HepG2 (cell line): Measurements from ENCODE around the gene LAMA5. TPM values are rescaled to one million over a fixed set of nuclear protein-coding genes. Genes with fewer than 3 reads are reported as not detected.

Source experiments
- ATF1 ChIP-seq: IDR thresholded peaks from 2 replicates; pipeline ENCODE4 v1.6.1; 2016; ENCODE audit warnings: mild to moderate bottlenecking, control low read depth
- FOXK2 ChIP-seq: fragments of 450-650 bp; IDR thresholded peaks from 2 replicates; pipeline ENCODE4 v1.6.1; 2016
- FOXP1 ChIP-seq, 2 experiments: fragments of 450-650 bp in 1 of 2; IDR thresholded peaks; 2 replicates each; pipeline ENCODE4 v1.6.1; 2017 to 2018; ENCODE audit warnings: antibody characterized with exemption in 1 of 2
- GATAD1 ChIP-seq: IDR thresholded peaks from 2 replicates; pipeline ENCODE4 v1.6.1; 2016; ENCODE audit warnings: missing genetic modification reagents, missing compliant biosample characterization
- KIAA2018 ChIP-seq: sonication (generic); formaldehyde crosslinking; IDR thresholded peaks from 2 replicates; pipeline ENCODE4 v1.5.0; 2020; ENCODE audit warnings: mild to moderate bottlenecking, missing genetic modification reagents, borderline replicate concordance
- MBNL3 ChIP-seq: fragments of 250-450 bp; sonication (Bioruptor Pico); conservative IDR thresholded peaks from 2 replicates; pipeline ENCODE4 v1.8.0; 2022; ENCODE audit warnings: mild to moderate bottlenecking, inconsistent platforms
- RCOR2 ChIP-seq: IDR thresholded peaks from 2 replicates; pipeline ENCODE4 v1.6.1; 2016; ENCODE audit warnings: missing biosample characterization, missing genetic modification reagents
- RFXANK ChIP-seq: IDR thresholded peaks from 2 replicates; pipeline ENCODE4 v1.6.1; 2016
- ZNF160 ChIP-seq: sonication (generic); formaldehyde crosslinking; IDR thresholded peaks from 2 replicates; pipeline ENCODE4 v1.8.0; 2022; ENCODE audit warnings: mild to moderate bottlenecking, inconsistent platforms, missing genetic modification reagents
- ZNF781 ChIP-seq: sonication (generic); formaldehyde crosslinking; IDR thresholded peaks from 2 replicates; pipeline ENCODE4 v1.5.1; 2020; ENCODE audit warnings: borderline replicate concordance, mild to moderate bottlenecking, missing genetic modification reagents; ENCODE audit errors: not compliant biosample characterization
- ZSCAN29 ChIP-seq: sonication (generic); formaldehyde crosslinking; conservative IDR thresholded peaks from 2 replicates; pipeline ENCODE4 v1.4.0; 2020; ENCODE audit warnings: mild to moderate bottlenecking, missing genetic modification reagents
- polyA plus RNA-seq, 8 experiments: library from polyadenylated mRNA; depleted of rRNA in 3 of 8; stranded (reverse) in 7 of 8; unstranded in 1 of 8; fragments of >200 nt; fragmentation: Illumina TruSeq in 4 of 8; extraction: Trizol in 4 of 8; gene quantifications; 2 replicates each; pipeline versions ENCODE4 v1.2.1 to v1.2.3, GENCODE V29; 2011 to 2016; ENCODE audit warnings: low read depth in 4 of 8, missing spikeins in 1 of 8, mixed read lengths in 1 of 8; ENCODE audit not compliant: insufficient read depth in 1 of 8
- total RNA-seq, 5 experiments: library from RNA; depleted of rRNA; stranded (reverse); fragments of >200 nt; fragmentation: Illumina TruSeq; extraction: Trizol; gene quantifications; 2 replicates each; pipeline ENCODE4 v1.2.3, GENCODE V29; 2016; ENCODE audit warnings: low read depth in 1 of 5
- TF ChIP-seq, protein P1 (sequence below): sonication (generic); formaldehyde crosslinking; IDR thresholded peaks from 2 replicates; pipeline ENCODE4 v1.4.0; 2020; ENCODE audit warnings: missing genetic modification reagents; ENCODE audit errors: not compliant biosample characterization
- TF ChIP-seq, protein P2 (sequence below): sonication (generic); formaldehyde crosslinking; IDR thresholded peaks from 2 replicates; pipeline ENCODE4 v1.4.0; 2020; ENCODE audit warnings: low read depth, mild to moderate bottlenecking, missing genetic modification reagents

Gene LAMA5
- total and polyA plus RNA-seq, 2 of the 13 experiments (the other 11 are each of a cell fraction or from before 2014, with no cell fraction given), result 21.0 to 44.7 TPM

- TF ChIP-seq KIAA2018, result no peak; the same call in 1 of the 2 replicates
- TF ChIP-seq, protein P1, sequence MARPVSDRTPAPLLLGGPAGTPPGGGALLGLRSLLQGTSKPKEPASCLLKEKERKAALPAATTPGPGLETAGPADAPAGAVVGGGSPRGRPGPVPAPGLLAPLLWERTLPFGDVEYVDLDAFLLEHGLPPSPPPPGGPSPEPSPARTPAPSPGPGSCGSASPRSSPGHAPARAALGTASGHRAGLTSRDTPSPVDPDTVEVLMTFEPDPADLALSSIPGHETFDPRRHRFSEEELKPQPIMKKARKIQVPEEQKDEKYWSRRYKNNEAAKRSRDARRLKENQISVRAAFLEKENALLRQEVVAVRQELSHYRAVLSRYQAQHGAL, result peak; percentile 62
- TF ChIP-seq RCOR2 (CRISPR knock-in tag), result peak; percentile 98
- TF ChIP-seq MBNL3, result no peak
- peak; percentile 79 for TF ChIP-seq ZNF160 (CRISPR knock-in tag)
- TF ChIP-seq, protein P2, sequence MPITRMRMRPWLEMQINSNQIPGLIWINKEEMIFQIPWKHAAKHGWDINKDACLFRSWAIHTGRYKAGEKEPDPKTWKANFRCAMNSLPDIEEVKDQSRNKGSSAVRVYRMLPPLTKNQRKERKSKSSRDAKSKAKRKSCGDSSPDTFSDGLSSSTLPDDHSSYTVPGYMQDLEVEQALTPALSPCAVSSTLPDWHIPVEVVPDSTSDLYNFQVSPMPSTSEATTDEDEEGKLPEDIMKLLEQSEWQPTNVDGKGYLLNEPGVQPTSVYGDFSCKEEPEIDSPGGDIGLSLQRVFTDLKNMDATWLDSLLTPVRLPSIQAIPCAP (CRISPR knock-in tag), result no peak
- TF ChIP-seq GATAD1 (CRISPR knock-in tag), result peak; percentile 80
- peak; percentile 85; the same call in 1 of the 2 replicates for TF ChIP-seq FOXP1 (IDR thresholded peaks at IDR 0.05)
- peak; percentile 92 for TF ChIP-seq FOXP1 (CRISPR knock-in tag; IDR thresholded peaks at IDR 0.05)
- peak; percentile 68; the same call in 1 of the 2 replicates for TF ChIP-seq RFXANK (CRISPR knock-in tag)
- TF ChIP-seq ZNF781, result peak; percentile 80
- 0 out of 2 replicates have a peak, but pooled peaks have one; percentile 34 for TF ChIP-seq ZSCAN29 (CRISPR knock-in tag)
- no peak for TF ChIP-seq ATF1 (CRISPR knock-in tag)
- no peak for TF ChIP-seq FOXK2
These were observed 65.3 kb downstream of the LAMA5 start (continued) for GRCh38 chr20:62301773-62302340.
